Stimulated activated CD8-positive, alpha-beta memory T cell treated with anti-CD3 and anti-CD28 coated beads, Interleukin-12 subunit alpha, Interleukin-12 subunit beta, amount 100 ng/mL, for 24 hours (primary cell): Measurements from ENCODE around the gene ADAMTSL1.

Experiments used
- DNase-seq: peaks from one replicate; pipeline ENCODE4 v3.0.0-alpha.2; 2020; ENCODE audit errors: extremely low read depth

Gene ADAMTSL1

GRCh38 chr9:18555105-18555883, 81.3 kb downstream of the ADAMTSL1 start:
- no peak for DNase-seq

- DNase-seq, result no peak
Measured at GRCh38 chr9:18564018-18564880, 90.3 kb downstream of the ADAMTSL1 start.

GRCh38 chr9:18566121-18566520, 92.2 kb downstream of the ADAMTSL1 start:
- no peak for DNase-seq

GRCh38 chr9:18568973-18569372, 95.0 kb downstream of the ADAMTSL1 start:
- no peak for DNase-seq

GRCh38 chr9:18569941-18570630, 96.1 kb downstream of the ADAMTSL1 start:
- no peak for DNase-seq

GRCh38 chr9:18573021-18573556, 99.1 kb downstream of the ADAMTSL1 start:
- DNase-seq, result no peak

- no peak for DNase-seq
Measured at GRCh38 chr9:18575686-18576085, 101.7 kb downstream of the ADAMTSL1 start.

GRCh38 chr9:18579536-18579935, 105.6 kb downstream of the ADAMTSL1 start:
- DNase-seq, result no peak

- no peak for DNase-seq
Measured at GRCh38 chr9:18580151-18580550, 106.2 kb downstream of the ADAMTSL1 start.

GRCh38 chr9:18585996-18586395, 112.0 kb downstream of the ADAMTSL1 start:
- DNase-seq, result no peak

- no peak for DNase-seq
Measured at GRCh38 chr9:18588002-18588401, 114.0 kb downstream of the ADAMTSL1 start.

- DNase-seq, result no peak
Measured at GRCh38 chr9:18591261-18591660, 117.3 kb downstream of the ADAMTSL1 start.

- DNase-seq, result no peak
Measured at GRCh38 chr9:18594837-18595236, 120.9 kb downstream of the ADAMTSL1 start.

GRCh38 chr9:18595597-18595996, 121.6 kb downstream of the ADAMTSL1 start:
- DNase-seq, result no peak

- DNase-seq, result no peak
Measured at GRCh38 chr9:18596920-18597319, 123.0 kb downstream of the ADAMTSL1 start.

GRCh38 chr9:18598969-18599368, 125.0 kb downstream of the ADAMTSL1 start:
- DNase-seq, result no peak

- DNase-seq, result no peak
Measured at GRCh38 chr9:18601026-18601425, 127.1 kb downstream of the ADAMTSL1 start.

- no peak for DNase-seq
Measured at GRCh38 chr9:18601956-18602355, 128.0 kb downstream of the ADAMTSL1 start.

GRCh38 chr9:18604767-18605730, 131.1 kb downstream of the ADAMTSL1 start:
- no peak for DNase-seq

GRCh38 chr9:18605766-18606180, 131.8 kb downstream of the ADAMTSL1 start:
- DNase-seq, result no peak

- DNase-seq, result no peak
Measured at GRCh38 chr9:18606281-18606680, 132.3 kb downstream of the ADAMTSL1 start.
